GM21619 (cell line): ENCODE data around the gene RNASE7.

Experiments
- ATAC-seq: cut with Tn5 transposase; IDR thresholded peaks from one replicate; pipeline ENCODE4 v1.9.1; 2021; ENCODE audit not compliant: unreplicated experiment

RNASE7 gene

DNA sequence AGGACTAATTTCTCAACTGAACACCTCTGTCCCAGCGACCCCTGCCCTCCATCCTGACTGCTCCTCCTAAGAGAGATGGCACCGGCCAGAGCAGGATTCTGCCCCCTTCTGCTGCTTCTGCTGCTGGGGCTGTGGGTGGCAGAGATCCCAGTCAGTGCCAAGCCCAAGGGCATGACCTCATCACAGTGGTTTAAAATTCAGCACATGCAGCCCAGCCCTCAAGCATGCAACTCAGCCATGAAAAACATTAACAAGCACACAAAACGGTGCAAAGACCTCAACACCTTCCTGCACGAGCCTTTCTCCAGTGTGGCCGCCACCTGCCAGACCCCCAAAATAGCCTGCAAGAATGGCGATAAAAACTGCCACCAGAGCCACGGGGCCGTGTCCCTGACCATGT, 756 bp downstream of the RNASE7 start:
- no peak for ATAC-seq

GRCh38 chr14:21043387-21043973, 1.3 kb downstream of the RNASE7 start:
- ATAC-seq, result no peak

DNA sequence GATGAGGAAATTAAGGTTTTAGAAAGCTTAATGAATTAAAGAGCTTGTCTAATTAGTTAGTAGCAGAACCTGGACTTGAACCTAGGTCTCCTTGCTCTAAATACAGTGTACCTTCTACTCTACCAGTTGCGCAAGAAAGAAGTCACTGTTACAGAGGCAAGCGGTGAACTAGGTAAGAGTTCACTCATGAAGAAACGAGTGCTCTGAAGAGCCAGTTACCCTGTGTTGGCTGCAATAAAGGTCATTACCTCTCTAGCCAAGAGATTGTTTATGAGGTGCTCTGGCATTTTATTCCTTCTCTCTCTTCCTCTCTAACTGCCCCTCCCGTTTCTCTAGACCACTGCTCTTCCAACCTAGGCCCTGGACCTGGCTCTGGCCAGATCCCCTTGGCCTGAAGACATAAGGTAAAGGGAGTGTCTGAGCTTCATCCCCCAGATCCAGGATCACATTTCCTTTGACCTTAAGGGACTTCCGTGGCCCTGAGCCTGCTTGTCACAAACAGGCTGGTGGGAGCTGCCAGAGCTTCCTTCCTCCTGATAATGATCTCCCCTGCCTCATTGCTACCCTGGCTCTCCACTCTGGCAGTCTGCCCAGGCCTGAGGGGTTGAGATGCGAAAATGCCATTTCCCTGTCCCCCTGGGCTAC, 1.9 kb downstream of the RNASE7 start:
- ATAC-seq, result no peak

DNA sequence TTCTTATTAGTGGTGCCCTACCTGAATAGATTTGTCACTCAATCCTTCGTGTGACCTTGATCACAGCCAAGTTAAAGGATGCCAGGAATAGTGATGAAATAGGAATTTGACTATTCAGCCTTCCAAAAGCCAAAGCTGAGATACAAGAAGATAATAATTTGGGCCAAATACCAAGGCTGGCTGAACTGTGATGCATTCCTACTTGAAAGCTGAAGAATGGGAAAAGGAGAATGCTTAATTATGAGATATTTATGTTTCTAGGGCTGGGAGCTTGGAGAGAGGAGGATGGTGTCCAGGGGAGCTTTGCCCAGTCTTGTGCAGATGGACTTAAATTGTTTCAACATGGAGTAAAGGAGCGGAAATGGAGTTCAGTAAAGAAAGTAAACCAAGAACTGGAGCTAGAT, 5.2 kb downstream of the RNASE7 start:
- ATAC-seq, result no peak

GRCh38 chr14:21048638-21049037, 6.5 kb downstream of the RNASE7 start:
- no peak for ATAC-seq

DNA sequence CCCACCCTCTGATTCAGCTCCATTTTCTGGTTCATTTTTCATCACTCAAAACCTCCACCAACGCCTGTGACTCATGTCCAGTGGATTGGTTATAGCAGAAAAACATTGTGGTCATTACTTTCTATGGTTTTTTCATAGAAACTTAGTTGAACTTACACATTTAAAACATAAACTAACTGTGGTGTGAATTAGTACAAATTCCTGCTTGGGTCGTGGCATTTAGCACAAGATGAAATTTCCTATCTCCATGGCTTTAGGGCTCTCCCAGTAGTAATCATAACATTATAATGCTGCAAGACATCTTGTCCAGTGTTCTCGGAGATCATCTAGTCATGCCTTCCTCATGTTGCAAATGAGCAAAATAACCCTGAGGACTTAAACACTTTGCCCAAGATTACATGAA, 7.1 kb downstream of the RNASE7 start:
- ATAC-seq, result no peak

DNA sequence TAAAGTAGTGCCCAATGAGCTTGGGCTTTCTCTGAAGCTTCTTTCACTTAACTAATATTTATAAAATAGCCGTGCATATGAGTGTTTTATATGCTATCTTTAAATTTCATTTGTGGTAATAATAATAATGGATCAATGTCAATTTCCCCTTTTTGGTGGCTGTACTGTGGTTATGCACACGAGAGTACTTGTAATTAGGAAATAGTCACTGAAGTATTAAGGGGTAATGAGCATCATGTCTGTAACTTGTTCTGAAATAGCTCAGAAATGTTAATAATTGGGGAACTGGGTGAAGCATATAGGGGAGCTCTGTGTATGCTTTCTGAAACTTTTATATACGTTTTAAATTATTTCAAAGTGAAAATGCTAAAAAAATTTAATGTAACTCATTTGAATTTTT, 8.4 kb downstream of the RNASE7 start:
- no peak for ATAC-seq

GRCh38 chr14:21053184-21054122, 11.3 kb downstream of the RNASE7 start:
- no peak for ATAC-seq

- no peak for ATAC-seq
Measured at GRCh38 chr14:21054123-21054767, 12.1 kb downstream of the RNASE7 start.

GRCh38 chr14:21054768-21055145, 12.6 kb downstream of the RNASE7 start:
- ATAC-seq, result no peak

- no peak for ATAC-seq
Measured at GRCh38 chr14:21055432-21056117, 13.4 kb downstream of the RNASE7 start.

DNA sequence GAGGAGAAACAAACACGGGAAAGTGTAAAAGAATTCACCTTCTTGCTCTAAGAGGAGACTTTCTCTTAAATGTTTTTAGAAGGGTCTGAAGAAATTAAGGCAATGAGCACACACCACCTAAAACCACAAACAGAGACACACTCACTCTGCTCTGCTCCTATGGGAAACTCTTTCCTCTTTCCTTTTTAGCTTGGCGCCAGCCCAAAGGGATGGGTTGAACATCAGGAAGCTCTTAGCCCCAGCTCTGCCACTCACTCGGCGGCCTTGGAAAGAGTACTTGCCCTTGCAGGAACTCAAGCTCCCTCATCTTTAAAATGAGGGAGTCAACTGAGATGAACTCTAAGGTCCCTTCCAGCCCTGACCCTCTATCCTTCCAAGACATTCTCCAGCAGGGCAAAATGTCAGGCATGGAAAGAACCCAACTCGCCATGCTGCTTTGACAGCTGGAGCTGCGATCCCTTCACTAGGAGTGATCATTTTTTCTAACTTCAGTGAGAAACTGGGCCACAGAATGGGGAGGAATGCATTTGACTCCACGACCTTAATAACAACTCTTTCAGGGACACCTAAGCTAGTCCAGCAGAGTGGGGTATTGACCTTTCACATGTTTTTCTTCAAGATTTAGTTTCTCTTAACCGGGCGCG, 14.5 kb downstream of the RNASE7 start:
- ATAC-seq, result no peak

DNA sequence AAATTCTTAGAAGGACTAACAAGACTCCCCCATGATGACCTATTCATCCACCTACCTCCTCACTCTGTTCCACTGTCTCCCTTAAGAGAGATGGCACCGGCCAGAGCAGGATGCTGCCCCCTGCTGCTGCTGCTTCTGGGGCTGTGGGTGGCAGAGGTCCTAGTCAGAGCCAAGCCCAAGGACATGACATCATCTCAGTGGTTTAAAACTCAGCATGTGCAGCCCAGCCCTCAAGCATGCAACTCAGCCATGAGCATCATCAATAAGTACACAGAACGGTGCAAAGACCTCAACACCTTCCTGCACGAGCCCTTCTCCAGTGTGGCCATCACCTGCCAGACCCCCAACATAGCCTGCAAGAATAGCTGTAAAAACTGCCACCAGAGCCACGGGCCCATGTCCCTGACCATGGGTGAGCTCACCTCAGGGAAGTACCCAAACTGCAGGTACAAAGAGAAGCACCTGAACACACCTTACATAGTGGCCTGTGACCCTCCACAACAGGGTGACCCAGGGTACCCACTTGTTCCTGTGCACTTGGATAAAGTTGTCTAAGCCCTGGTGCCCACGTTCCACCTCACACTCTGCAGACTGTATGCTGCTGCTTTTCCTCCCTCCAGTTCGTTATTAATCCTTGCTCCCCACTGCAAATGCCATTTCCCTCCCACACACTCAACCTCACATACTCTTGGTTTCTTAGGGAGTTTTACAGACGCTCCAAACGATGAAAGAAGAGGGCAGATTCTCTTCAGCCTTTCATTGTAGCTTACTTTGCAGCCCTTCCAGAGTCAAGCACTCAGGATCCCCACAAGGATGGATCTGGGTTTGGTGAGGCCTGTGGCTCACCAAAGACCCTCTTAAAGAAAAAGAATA, 15.9 kb downstream of the RNASE7 start, which contains the start of gene RNASE8:
RNASE8 (plus strand) TSS at position 20 of the 873 bp plus-strand sequence; CDS start at position 91, 71 bp downstream.
- no peak for ATAC-seq

GRCh38 chr14:21058903-21059302, 16.7 kb downstream of the RNASE7 start:
- no peak for ATAC-seq

- no peak for ATAC-seq
Measured at GRCh38 chr14:21059842-21060613, 17.9 kb downstream of the RNASE7 start.

- ATAC-seq, result no peak
Measured at GRCh38 chr14:21060614-21061346, 18.6 kb downstream of the RNASE7 start.

DNA sequence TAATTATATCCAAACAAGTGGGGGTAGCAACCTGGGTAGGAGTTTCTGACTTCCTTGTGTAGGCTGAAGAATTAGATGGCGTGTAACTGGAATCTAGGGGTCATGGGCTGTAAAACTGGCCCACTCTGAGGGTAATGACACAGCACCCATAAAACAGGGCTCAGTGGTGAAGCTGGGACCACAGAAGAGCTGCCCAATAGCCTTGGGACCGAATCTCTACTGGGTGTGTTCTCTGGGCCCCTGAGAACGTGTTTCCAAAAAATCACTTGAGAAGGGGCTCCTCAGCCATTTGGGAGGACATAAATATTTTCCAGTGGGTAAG, 19.1 kb downstream of the RNASE7 start:
- ATAC-seq, result no peak

DNA sequence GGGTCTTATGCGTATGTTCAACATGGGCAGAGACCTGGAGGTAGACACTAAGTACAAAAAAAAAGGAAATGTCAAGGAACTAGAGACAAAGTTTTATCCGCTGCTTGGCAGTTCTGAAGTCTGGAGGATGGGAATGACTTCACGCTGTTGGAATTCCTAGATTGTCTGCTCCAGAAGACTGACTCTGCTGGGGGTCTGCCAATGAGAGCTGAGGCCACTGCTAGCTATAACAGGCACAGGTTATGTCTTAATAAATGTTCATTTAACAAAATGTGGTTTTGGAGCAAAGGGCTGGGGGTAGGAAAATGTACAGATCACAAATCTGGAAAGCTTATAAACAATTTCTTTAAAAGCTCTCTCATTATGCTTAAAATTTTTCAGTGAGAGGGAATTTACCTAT, 21.3 kb downstream of the RNASE7 start:
- ATAC-seq, result no peak
